AG09319 (cell line): Measurements from ENCODE around the gene HOXA3.

ENCODE experiments used
- DNase-seq: peaks from one replicate; pipeline ENCODE4 v3.0.0-alpha.2; 2010; ENCODE audit warnings: low read depth; ENCODE audit errors: extremely low read depth
- CTCF ChIP-seq: IDR thresholded peaks from 2 replicates; pipeline ENCODE4 v1.5.1; 2011; ENCODE audit warnings: low read depth, mild to moderate bottlenecking, inconsistent platforms, low read length, moderate library complexity

The HOXA3 gene

DNA sequence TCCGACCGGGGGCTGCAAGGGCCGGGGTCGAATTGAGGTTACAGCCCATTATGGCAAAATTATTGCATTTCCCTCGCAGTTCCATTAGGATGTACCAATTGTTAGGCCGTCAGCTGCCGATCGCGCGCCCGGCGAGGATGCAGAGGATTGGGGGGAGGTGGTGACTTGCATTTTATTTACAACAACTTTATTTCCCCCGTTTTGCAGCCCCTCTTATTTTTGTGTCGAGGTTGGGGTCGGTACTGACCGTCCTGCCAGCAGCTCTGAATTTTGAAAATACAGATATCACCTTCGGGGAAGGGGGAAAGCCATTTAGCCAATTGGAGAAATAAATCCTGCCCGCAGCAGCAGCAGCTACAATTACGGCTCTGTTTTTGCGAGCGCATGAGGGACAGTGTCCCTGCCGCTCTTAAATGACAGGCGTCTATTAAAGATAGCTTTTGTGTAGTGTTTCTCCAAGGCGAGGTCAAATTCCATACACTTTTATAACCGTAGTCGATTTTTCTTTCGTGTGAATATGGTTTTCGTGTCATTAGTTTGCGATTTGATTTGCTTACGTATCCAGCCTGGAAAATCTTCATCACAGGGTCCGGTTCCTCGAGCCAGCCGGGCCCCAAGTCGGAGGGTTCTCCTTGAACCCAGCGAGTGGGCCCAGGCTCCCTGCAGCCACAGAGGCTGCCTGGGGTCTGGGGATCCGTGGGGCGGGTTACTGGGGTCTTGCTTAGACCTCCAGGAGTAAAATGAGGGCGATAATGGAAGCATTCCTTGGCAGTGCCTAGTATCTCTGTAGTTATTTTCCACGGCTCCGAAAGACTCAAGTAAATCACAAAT lies 8.2 kb downstream of the HOXA3 start:
- no peak for TF ChIP-seq CTCF

GRCh38 chr7:27143023-27143949 lies 9.1 kb downstream of the HOXA3 start, which contains the start of gene HOXA5:
Gene HOXA5 (minus strand): TSS chr7:27143681. CDS start chr7:27143607, 74 bp downstream.
- TF ChIP-seq CTCF, result peak; percentile 6
- DNase-seq, result no peak

More for the DNA sequence above, 8.2 kb downstream of the HOXA3 start:
- no peak for DNase-seq

DNA sequence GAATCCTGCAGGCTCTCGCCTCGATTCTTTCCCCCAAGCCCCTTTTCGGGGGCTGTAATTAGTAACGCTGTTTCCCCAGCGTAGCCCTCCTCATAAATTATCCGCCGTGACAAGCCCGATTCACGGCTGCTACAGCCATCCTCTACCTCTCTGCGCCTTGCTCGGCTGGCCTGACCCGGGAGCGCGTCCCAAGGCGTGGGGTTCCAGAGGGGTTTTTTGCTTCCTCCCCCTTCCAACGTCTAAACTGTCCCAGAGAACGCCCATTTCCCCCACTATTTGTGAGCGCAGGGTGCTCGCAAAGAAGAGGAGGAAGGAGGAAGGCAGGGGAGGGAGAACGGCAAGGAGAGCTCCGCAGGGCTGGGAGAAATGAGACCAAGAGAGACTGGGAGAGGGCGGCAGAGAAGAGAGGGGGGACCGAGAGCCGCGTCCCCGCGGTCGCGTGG lies 9.8 kb downstream of the HOXA3 start:
- TF ChIP-seq CTCF, result no peak
- no peak for DNase-seq

DNA sequence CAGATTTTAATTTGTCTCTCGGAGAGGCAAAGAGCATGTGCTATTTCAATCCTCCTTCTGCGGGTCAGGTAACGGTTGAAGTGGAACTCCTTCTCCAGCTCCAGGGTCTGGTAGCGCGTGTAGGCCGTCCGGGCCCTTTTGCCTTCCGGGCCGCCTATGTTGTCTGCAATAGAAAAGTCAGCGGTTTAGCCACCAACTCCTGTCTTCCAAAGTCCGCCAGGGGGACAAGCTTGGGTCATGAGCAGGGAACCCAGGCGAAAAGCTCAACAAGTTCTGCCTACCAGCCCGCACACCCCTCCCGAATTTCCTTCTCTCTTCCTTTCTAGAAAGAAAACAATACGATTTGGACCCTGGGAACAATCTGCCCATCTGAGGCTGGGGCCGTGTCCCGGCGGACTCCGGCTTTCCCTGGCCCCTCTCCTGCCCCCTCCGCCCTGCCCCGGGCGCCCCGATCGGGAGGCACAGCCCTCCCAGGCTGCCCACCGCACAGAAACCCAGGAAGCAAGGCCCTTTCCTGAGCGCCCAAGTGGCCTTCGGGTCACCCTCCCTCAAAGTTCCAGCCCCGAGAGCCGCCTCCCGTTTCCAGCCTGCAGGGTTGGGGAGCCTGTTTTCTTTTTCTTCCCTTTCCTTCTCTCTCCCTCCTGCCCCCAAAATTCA lies 10.3 kb downstream of the HOXA3 start:
- DNase-seq, result no peak
- TF ChIP-seq CTCF, result no peak

DNA sequence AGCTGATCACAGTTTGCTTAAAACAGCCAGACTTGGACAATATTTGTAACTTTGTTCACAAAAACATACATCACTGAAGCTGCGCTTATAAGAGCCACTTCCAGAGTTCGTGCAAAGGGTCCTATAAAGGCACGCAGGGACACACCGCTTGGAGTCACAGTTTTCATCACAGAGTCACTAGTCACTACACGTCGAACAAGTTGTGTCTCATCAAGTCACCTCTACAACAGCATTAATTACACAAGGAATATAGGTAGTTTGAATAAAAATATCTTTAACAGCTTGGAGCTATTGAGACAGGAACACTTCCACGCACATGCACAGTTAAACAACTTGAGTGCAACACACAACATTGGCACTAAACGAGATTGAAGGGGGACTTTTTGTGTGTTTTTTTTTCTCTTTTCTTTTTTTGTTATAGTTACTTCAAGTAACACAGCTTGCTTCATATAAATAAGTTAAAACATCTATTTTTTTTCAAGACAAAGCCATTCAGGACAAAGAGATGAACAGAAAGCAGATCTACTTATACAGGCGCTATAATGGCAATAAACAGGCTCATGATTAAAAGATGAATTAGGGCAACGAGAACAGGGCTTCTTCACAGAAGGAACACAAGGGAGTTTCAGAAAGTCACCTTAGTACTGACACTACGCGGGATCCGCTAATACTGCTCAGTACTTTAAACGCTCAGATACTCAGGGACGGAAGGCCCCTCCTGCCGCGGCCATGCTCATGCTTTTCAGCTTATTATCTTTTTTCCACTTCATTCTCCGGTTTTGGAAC lies 11.1 kb downstream of the HOXA3 start:
- TF ChIP-seq CTCF, result no peak
- no peak for DNase-seq

DNA sequence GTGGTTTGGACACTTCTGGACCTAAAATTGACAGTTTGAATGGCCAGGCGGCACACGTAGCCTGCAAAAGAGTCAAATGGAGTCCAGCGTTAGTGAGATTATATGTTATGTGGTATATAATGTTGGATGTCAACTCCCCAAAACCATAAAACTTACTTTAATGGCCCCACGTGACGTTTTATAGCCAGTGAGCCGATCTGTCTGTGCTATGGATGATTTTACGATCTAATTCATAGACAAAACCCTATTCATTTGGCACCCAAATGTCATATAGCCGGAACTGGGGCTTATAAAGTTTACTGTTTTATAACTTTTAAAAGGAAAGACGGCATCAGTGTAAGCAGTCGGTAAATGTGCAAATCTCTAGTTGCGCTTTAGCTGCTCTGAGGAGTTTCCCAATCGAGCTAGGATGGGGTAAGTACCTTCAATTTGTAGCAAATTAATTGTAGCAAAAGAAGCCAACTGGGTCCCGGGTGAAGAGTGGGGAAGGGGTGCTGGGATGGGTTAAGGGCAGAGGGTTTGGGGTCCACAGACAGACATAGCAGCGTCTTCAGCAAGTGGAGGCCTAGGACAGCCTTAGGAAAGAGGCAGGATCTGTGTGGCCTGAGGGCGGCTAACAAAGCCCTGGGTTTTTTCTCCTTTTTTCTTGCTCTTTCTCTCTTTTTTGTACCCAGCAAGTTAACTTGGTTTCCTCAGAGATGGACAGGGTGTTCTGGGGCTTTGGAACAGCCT lies 12.1 kb downstream of the HOXA3 start:
- no peak for DNase-seq
- TF ChIP-seq CTCF, result no peak
